Keratinocyte (primary cell): ENCODE results near the gene USP19.

Experiments
- CTCF ChIP-seq, 3 experiments: IDR thresholded peaks in 1 of 3; conservative IDR thresholded peaks in 1 of 3; optimal IDR thresholded peaks in 1 of 3; 2 replicates in 2 of 3; 3 replicates in 1 of 3; pipeline versions ENCODE3 to v1.5.1; 2011; ENCODE audit warnings: low read length in 3 of 3, mild to moderate bottlenecking in 3 of 3, moderate library complexity in 2 of 3, control low read depth in 1 of 3, inconsistent platforms in 1 of 3; ENCODE audit not compliant: insufficient read depth in 2 of 3; ENCODE audit errors: extremely low read depth in 1 of 3
- EZH2 ChIP-seq: IDR thresholded peaks from one replicate; pipeline ENCODE4 v1.6.1; 2012; ENCODE audit warnings: inconsistent platforms, mild to moderate bottlenecking, low read length, moderate library complexity

- no peak for TF ChIP-seq CTCF (optimal IDR thresholded peaks at IDR 0.05 in 1 of 3, IDR thresholded peaks at IDR 0.05 in 1 of 3, conservative IDR thresholded peaks at IDR 0.05 in 1 of 3; ENCODE audit: extremely low read depth in 1 of 3, insufficient read depth in 2 of 3, low read length in 3 of 3)
- TF ChIP-seq EZH2: no peak
These were observed 9.8 kb downstream of the USP19 start for GRCh38 chr3:49110780-49111179.
